H1 (cell line): ENCODE results near the gene C2orf81. TPM values are rescaled to one million over a fixed set of nuclear protein-coding genes. Genes with fewer than 3 reads are reported as not detected.

Experiments used
- BACH1 ChIP-seq: IDR thresholded peaks from 2 replicates; pipeline ENCODE4 v1.6.1; 2012; ENCODE audit warnings: low read length, improper control_type of control experiment
- CTBP2 ChIP-seq: IDR thresholded peaks from 2 replicates; pipeline ENCODE4 v1.7.0; 2011; ENCODE audit warnings: borderline replicate concordance, mild to moderate bottlenecking, moderate library complexity, mixed read lengths, low read length; ENCODE audit not compliant: insufficient read depth, insufficient read length
- SP2 ChIP-seq: IDR thresholded peaks from 2 replicates; pipeline ENCODE4 v1.6.1; 2012; ENCODE audit warnings: mild to moderate bottlenecking, low read length, inconsistent platforms
- SRF ChIP-seq: IDR thresholded peaks from 2 replicates; pipeline ENCODE4 v1.6.1; 2011; ENCODE audit warnings: mild to moderate bottlenecking, low read depth, low read length, moderate library complexity
- polyA plus RNA-seq, 7 experiments: library from polyadenylated mRNA; depleted of rRNA in 3 of 7; stranded (reverse) in 5 of 7; unstranded in 2 of 7; fragments of >200 nt in 5 of 7; fragments of 200-250 nt in 2 of 7; gene quantifications; 1 replicate in 5 of 7; 2 replicates in 1 of 7; 4 replicates in 1 of 7; pipeline versions ENCODE4 v1.2.1 to v1.2.3, GENCODE V29; 2011 to 2013; ENCODE audit warnings: missing spikeins in 2 of 7, mixed read lengths in 2 of 7
- total RNA-seq: library from RNA; stranded (reverse); fragmentation: NEBNext Ultra II Directional; extraction: Animal tissue kit (Norgen Biotek cat#: 25700); gene quantifications from 2 replicates; pipeline ENCODE4 v1.2.1, GENCODE V29; 2021

The C2orf81 gene
- total and polyA plus RNA-seq, 2 of the 8 experiments (the other 6 are each of a cell fraction or from before 2014, with no cell fraction given) = 1.6 to 3.3 TPM

DNA sequence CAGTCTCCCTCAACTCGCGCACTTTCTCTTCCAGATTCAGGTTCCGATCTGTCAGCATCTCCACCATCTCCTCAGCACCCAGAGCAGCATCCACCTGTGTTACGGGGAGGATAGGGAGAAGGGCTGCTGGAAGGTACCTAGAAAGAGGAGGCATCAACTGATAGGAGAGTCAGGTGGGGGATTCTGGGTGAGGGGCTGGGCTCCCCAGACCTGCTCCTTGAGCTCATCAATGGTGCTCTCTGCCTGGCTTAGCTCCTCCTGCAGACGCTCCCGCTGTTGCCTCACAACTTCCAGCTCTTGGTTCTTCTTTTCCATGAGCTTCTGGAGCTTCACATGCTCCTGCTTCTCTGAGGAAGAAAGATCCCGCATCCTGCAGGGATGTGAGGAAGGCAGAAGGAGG is 51.4 kb downstream of the C2orf81 start (continued):
- TF ChIP-seq CTBP2 = no peak
- no peak for TF ChIP-seq BACH1
- no peak for TF ChIP-seq SRF
- no peak for TF ChIP-seq SP2
